Left renal pelvis (tissue), 4 donors: ENCODE measurements around the gene PAX8. TPM values are rescaled to one million over a fixed set of nuclear protein-coding genes. Genes with fewer than 3 reads are reported as not detected.

Experiments used
- DNase-seq, 4 donors: peaks; one replicate each; pipeline ENCODE4 v3.0.0-alpha.2; 2013; ENCODE audit warnings: low read depth in 4 of 4, low spot score in 3 of 4
- polyA plus RNA-seq, 4 donors: library from polyadenylated mRNA; unstranded; fragments of 120-200 nt; gene quantifications; one replicate each; pipeline ENCODE4 v1.2.1, GENCODE V29; 2013; ENCODE audit not compliant: insufficient read length in 4 of 4

The PAX8 gene
- polyA plus RNA-seq, 4 donors = 4.3 to 528 (median 285) TPM

GRCh38 chr2:113225263-113226259 lies 53.2 kb downstream of the PAX8 start:
- DNase-seq = peak in 3 of 4 donors; percentile 80 to 90 (median 87)

- no peak for DNase-seq
Measured at GRCh38 chr2:113224647-113225236, 54.0 kb downstream of the PAX8 start.

GRCh38 chr2:113223813-113224212 lies 54.9 kb downstream of the PAX8 start:
- no peak for DNase-seq

- no peak for DNase-seq
Measured at GRCh38 chr2:113221846-113222245, 56.9 kb downstream of the PAX8 start.

- no peak for DNase-seq
Measured at GRCh38 chr2:113220970-113221708, 57.6 kb downstream of the PAX8 start.

GRCh38 chr2:113219889-113220641 lies 58.7 kb downstream of the PAX8 start:
- no peak for DNase-seq

GRCh38 chr2:113219525-113219888 lies 59.2 kb downstream of the PAX8 start:
- no peak for DNase-seq

- DNase-seq = no peak
Measured at GRCh38 chr2:113219092-113219441, 59.7 kb downstream of the PAX8 start.

GRCh38 chr2:113218283-113219091 lies 60.2 kb downstream of the PAX8 start:
- no peak for DNase-seq

- DNase-seq = no peak
Measured at GRCh38 chr2:113217455-113218282, 61.1 kb downstream of the PAX8 start.

- no peak for DNase-seq
Measured at GRCh38 chr2:113216891-113217454, 61.7 kb downstream of the PAX8 start.

GRCh38 chr2:113216321-113216720 lies 62.4 kb downstream of the PAX8 start:
- no peak for DNase-seq

GRCh38 chr2:113215056-113215455 lies 63.7 kb downstream of the PAX8 start:
- DNase-seq = no peak

GRCh38 chr2:113214141-113214540 lies 64.6 kb downstream of the PAX8 start:
- DNase-seq = no peak

- DNase-seq = no peak
Measured at GRCh38 chr2:113213061-113213930, 65.4 kb downstream of the PAX8 start.

- no peak for DNase-seq
Measured at GRCh38 chr2:113212245-113213060, 66.3 kb downstream of the PAX8 start.
